ENCODE results near the gene MCUB. TPM values are rescaled to one million over a fixed set of nuclear protein-coding genes. Genes with fewer than 3 reads are reported as not detected.

Gene MCUB
- total and polyA plus RNA-seq, 4 donors: 1.3 to 4.9 (median 1.9) TPM

GRCh38 chr4:109552237-109552636, 7.8 kb upstream of the MCUB start:
- Histone ChIP-seq H3K36me3 (ENCODE audit: control insufficient read depth in 4 of 4, insufficient read depth in 3 of 4, low read depth in 1 of 4, low read length in 3 of 4) (no peaks in the 10 kb centered on the region), H3K27me3 (ENCODE audit: control insufficient read depth in 4 of 4, insufficient read depth in 4 of 4, low read length in 3 of 4) (no peaks in the 10 kb centered on the region), H3K4me1 (ENCODE audit: control insufficient read depth in 4 of 4, insufficient read depth in 4 of 4, low read length in 3 of 4) (no peaks in the 10 kb centered on the region), H3K27ac (ENCODE audit: low read depth in 1 of 2, low read length in 2 of 2) (no peak overlapping the region), H3K9ac (ENCODE audit: low read depth in 1 of 2, low read length in 2 of 2) (no peak overlapping the region), H3K9me3 (ENCODE audit: control insufficient read depth in 4 of 4, low read length in 3 of 4) (no peaks in the 10 kb centered on the region), H3K4me3 (ENCODE audit: low read depth in 1 of 3, low read length in 3 of 3) (no peak overlapping the region)
- 93% methylated on average over 6 of the region's 6 CpGs for WGBS
- no peak for DNase-seq (ENCODE audit: low spot score)
- TF ChIP-seq, protein P1, sequence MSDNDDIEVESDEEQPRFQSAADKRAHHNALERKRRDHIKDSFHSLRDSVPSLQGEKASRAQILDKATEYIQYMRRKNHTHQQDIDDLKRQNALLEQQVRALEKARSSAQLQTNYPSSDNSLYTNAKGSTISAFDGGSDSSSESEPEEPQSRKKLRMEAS (IDR thresholded peaks at IDR 0.05): no peak
- TF ChIP-seq HNF4G (IDR thresholded peaks at IDR 0.05) (no peak), CTCF (IDR thresholded peaks at IDR 0.05; ENCODE audit: low read depth, low read length, missing input control) (no peak), SP1 (IDR thresholded peaks at IDR 0.05) (no peak), GABPA (IDR thresholded peaks at IDR 0.05 in 1 of 2, conservative IDR thresholded peaks at IDR 0.05 in 1 of 2) (no peak), EGR1 (IDR thresholded peaks at IDR 0.05; ENCODE audit: low read depth in 2 of 2) (no peak), YY1 (IDR thresholded peaks at IDR 0.05) (no peak)
- TF ChIP-seq, protein P2, sequence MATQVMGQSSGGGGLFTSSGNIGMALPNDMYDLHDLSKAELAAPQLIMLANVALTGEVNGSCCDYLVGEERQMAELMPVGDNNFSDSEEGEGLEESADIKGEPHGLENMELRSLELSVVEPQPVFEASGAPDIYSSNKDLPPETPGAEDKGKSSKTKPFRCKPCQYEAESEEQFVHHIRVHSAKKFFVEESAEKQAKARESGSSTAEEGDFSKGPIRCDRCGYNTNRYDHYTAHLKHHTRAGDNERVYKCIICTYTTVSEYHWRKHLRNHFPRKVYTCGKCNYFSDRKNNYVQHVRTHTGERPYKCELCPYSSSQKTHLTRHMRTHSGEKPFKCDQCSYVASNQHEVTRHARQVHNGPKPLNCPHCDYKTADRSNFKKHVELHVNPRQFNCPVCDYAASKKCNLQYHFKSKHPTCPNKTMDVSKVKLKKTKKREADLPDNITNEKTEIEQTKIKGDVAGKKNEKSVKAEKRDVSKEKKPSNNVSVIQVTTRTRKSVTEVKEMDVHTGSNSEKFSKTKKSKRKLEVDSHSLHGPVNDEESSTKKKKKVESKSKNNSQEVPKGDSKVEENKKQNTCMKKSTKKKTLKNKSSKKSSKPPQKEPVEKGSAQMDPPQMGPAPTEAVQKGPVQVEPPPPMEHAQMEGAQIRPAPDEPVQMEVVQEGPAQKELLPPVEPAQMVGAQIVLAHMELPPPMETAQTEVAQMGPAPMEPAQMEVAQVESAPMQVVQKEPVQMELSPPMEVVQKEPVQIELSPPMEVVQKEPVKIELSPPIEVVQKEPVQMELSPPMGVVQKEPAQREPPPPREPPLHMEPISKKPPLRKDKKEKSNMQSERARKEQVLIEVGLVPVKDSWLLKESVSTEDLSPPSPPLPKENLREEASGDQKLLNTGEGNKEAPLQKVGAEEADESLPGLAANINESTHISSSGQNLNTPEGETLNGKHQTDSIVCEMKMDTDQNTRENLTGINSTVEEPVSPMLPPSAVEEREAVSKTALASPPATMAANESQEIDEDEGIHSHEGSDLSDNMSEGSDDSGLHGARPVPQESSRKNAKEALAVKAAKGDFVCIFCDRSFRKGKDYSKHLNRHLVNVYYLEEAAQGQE (IDR thresholded peaks at IDR 0.05): no peak

DNA sequence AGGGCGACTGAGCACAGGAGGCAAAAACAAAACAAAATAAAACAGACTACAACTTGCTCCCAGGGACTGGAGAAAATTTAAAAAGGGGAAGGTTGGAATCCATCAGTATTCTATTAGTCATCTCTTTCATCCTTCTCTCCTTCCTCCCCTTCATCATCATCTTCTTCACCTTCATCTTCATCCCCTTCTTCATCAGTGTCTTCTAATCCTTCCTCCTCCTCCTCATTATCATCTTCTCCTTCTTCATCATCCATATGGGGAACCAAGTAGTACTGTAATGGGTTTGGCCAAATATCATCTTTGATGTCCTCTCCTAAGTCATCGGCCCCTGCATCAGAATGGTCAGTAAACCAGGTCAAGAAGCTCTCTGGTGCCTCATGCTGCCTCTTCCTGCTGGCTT, 6.9 kb upstream of the MCUB start:
- H3K9ac ChIP-seq (ENCODE audit: low read depth in 1 of 2, low read length in 2 of 2): no peak overlapping the region
- H3K4me1 ChIP-seq (ENCODE audit: control insufficient read depth in 4 of 4, insufficient read depth in 4 of 4, low read length in 3 of 4): no peaks in the 10 kb centered on the region
- H3K36me3 ChIP-seq (ENCODE audit: control insufficient read depth in 4 of 4, insufficient read depth in 3 of 4, low read depth in 1 of 4, low read length in 3 of 4): no peaks in the 10 kb centered on the region
- TF ChIP-seq EGR1 (IDR thresholded peaks at IDR 0.05; ENCODE audit: low read depth in 2 of 2) (no peak), FOXA2 (IDR thresholded peaks at IDR 0.05) (no peak), GABPA (IDR thresholded peaks at IDR 0.05 in 1 of 2, conservative IDR thresholded peaks at IDR 0.05 in 1 of 2) (no peak), SP1 (IDR thresholded peaks at IDR 0.05) (no peak), RAD21 (IDR thresholded peaks at IDR 0.05) (no peak), YY1 (IDR thresholded peaks at IDR 0.05) (no peak), JUND (IDR thresholded peaks at IDR 0.05) (no peak), ATF3 (IDR thresholded peaks at IDR 0.05) (no peak), HNF4G (IDR thresholded peaks at IDR 0.05) (no peak), FOXA1 (IDR thresholded peaks at IDR 0.05) (no peak), RXRA (IDR thresholded peaks at IDR 0.05) (no peak), NR2F2 (IDR thresholded peaks at IDR 0.05) (no peak), ZBTB33 (IDR thresholded peaks at IDR 0.05) (no peak), TAF1 (conservative IDR thresholded peaks at IDR 0.05) (no peak), HNF4A (conservative IDR thresholded peaks at IDR 0.05) (no peak), CTCF (IDR thresholded peaks at IDR 0.05; ENCODE audit: low read depth, low read length, missing input control) (no peak)
- TF ChIP-seq, protein P2 (IDR thresholded peaks at IDR 0.05): no peak
- TF ChIP-seq, protein P1 (IDR thresholded peaks at IDR 0.05): no peak
- peaks cover 0 to 3% (median 0%) of the 10 kb centered on the region in 4 donors for H3K9me3 ChIP-seq (ENCODE audit: control insufficient read depth in 4 of 4, low read length in 3 of 4)
- no peaks in the 10 kb centered on the region for H3K27me3 ChIP-seq (ENCODE audit: control insufficient read depth in 4 of 4, insufficient read depth in 4 of 4, low read length in 3 of 4)
- WGBS: 96% methylated on average over 2 of the region's 2 CpGs
- H3K4me3 ChIP-seq (ENCODE audit: low read depth in 1 of 3, low read length in 3 of 3): no peak overlapping the region
- no peak for DNase-seq (ENCODE audit: low spot score)
- no peak overlapping the region for H3K27ac ChIP-seq (ENCODE audit: low read depth in 1 of 2, low read length in 2 of 2)
